GM21723 (cell line): ENCODE measurements around the gene PTPRN.

ENCODE experiments used
- ATAC-seq: cut with Tn5 transposase; IDR thresholded peaks from one replicate; pipeline ENCODE4 v1.9.1; 2021; ENCODE audit warnings: mild to moderate bottlenecking, moderate library complexity; ENCODE audit not compliant: unreplicated experiment

The PTPRN gene

DNA sequence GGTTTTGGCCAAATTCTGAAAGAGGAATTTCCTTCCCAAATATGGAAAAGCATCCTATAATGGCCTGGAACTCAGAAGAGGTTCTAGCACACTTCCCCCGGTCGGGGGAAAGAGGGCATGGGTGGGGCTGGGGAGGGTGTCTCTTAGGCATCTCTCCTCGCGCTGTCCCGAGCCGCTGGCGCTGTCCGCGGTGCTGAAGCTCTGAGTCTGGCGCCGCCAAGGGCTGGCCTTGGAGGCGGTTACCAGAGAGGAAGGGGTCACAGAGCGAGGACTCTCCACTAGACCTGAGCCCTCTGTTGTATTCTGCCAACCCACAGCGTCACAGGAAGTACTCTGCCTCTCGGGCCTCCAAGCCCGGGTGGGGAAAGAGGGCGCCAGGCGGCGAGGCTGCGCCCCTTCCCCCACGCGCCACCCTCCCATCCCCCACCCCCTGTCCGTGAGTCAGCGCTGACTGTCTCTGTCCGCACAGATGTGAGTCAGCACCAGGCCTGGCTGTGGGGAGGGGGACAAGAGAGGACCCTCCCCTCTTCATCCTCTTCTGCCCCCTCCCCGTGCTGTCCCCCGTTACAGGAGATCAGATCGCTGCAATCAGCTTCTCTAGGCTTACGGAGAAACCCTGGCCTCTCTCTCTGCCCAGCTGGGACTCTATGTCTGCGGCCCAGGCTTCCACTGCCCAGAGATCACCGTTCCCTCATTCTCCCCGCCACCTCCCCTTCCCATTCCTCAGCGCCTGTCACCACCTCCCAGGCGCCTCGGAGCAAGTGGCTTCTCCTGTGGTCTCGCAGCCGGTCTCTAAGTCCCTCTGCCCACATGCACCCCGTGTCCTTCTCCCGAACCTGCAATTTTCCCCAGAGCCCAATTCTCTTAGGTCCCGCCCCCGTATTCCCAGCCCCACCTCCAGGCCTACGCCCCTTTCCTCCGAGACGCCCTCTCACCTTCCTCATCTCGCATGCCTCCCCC, 779 bp downstream of the PTPRN start:
- no peak for ATAC-seq

DNA sequence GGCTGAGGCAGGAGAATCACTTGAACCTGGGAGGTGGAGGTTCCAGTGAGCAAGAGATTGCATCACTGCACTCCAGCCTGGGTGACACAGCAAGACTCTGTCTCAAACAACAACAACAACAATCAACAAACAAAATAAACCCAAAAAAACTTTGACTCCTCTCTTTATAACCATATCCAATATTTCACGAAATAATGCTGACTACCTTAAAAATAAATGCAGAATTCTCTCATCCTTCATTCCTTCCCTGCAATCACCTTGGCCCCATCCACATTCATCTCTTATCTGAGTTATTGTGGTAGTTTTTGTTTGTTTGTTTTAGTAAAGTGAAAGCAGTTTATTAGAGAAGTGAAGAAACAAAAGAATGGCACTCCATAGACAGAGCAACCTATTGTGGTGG, 3.2 kb downstream of the PTPRN start:
- ATAC-seq, result no peak

GRCh38 chr2:219304223-219304622, 5.0 kb downstream of the PTPRN start:
- ATAC-seq, result no peak

- no peak for ATAC-seq
Measured at GRCh38 chr2:219302412-219302968, 6.7 kb downstream of the PTPRN start.

DNA sequence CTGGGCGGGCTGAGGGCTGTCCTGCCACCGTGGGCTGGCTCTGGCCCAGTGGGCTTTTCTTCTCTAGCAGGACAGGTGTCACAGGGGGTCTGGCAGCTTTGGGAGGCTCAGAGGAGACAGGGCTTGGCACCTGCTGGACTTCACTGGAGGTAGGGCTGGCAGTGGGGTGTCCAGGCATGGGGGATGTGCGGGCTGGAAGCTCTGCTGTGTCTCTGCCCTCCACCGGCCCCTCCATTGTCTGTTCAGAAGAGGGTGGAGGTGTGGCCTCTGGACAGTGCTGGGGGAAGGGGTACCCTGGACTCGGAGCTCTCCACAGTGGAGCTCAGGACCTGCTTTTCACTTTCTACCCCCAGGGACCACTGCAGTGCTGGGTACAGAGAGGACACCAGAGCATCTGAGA, 9.2 kb downstream of the PTPRN start:
- ATAC-seq, result no peak

- no peak for ATAC-seq
Measured at GRCh38 chr2:219299372-219299760, 9.8 kb downstream of the PTPRN start.

DNA sequence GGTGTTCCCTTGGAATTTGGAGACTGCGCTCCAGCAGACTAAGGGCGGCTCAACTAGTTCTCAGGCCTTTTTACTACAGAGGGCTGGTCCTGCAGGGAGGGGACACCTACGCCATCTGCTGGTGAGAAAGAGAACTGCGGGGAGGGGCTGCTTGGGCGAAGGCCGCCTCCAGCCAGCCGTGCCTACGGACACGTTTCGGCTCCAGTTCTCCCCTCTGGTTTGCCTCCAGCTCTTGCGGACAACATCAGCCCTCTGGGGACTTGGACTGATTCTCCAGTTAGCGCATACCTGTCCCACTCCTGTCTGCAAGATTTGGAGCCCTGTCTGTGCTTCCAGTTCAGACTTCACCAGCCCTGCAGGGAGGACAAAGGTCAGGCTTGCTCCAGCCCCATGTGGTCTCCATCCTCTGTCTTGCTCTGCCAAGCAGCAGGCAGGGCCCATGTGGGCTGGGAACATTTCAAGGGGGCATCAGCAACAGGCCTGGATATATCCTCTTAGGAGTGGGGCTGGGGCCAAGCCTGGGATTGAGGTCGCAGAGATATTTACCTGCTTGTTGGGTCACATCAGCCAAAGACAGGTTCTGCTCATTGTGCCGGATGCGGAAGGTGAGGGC, 10.3 kb downstream of the PTPRN start:
- ATAC-seq, result peak; percentile 62

GRCh38 chr2:219297766-219298456, 11.3 kb downstream of the PTPRN start:
- no peak for ATAC-seq

GRCh38 chr2:219296631-219297391, 12.4 kb downstream of the PTPRN start:
- no peak for ATAC-seq

- no peak for ATAC-seq
Measured at GRCh38 chr2:219296142-219296541, 13.1 kb downstream of the PTPRN start.

- peak; percentile 90 for ATAC-seq
Measured at GRCh38 chr2:219294356-219295351, 14.5 kb downstream of the PTPRN start.

- ATAC-seq, result no peak
Measured at GRCh38 chr2:219293736-219294231, 15.4 kb downstream of the PTPRN start.

- ATAC-seq, result no peak
Measured at GRCh38 chr2:219292616-219293015, 16.6 kb downstream of the PTPRN start.

DNA sequence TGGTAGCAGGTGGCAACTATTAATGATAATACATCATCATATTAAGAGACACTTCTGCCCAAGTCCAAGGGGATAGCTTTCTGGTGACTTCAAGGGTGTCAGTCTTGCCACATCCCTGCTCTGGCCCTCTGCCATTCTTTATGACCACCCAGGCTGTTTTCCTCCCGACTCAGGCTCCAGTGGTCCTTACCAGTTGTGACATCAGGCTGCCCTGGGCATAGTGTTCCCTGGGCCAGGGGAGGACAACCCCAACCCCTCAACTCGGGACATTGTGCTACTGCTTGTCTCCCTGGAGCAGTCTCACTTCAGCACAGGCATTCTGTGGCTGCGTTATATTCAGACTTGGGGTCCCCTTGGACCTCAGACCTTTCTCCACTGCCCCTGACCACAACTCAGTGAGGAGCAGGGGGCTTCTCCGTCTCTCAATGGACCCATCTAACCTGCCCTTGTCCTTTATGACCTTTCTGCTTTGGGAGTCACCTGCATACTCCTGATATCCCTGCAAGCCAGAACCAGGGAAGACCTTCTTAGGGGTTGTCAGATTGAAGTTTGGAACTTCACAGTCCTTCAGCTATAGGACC, 17.2 kb downstream of the PTPRN start:
- ATAC-seq, result no peak

DNA sequence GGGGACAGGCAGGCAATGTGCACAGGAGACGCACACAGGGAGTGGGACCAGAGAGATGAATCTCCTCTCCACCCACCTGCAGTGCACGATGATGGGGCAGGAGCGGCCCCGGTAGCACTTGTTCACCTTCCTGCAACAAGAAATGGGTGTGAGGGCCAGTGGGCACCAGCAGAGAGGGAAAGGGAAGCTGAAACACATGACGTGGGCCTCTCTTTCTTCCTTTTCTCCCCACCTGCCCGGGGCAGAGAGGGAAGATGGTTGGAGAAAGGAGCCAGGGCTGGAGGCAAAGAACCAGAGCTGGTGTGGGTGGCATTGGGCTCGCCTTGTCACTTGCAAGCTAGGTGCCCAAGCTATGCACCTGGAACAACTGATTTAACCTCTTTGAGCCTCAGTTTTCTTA, 17.8 kb downstream of the PTPRN start:
- no peak for ATAC-seq

- no peak for ATAC-seq
Measured at GRCh38 chr2:219290381-219291171, 18.6 kb downstream of the PTPRN start.

- ATAC-seq, result no peak
Measured at GRCh38 chr2:219289537-219290361, 19.5 kb downstream of the PTPRN start.
